B cell (primary cell): ENCODE results near the gene ESR1. TPM values are rescaled to one million over a fixed set of nuclear protein-coding genes. Genes with fewer than 3 reads are reported as not detected.

Experiments used
- ATAC-seq: fragments of 200-7000 bp; cut with Tn5 transposase; one replicate; pipeline ENCODE4 v1.10.0; 2021; ENCODE audit warnings: low read depth, mild to moderate bottlenecking, moderate number of reproducible peaks, moderate library complexity
- CTCF ChIA-PET: fragments of 350-600 bp; sonication (Branson Sonifier 250); formaldehyde crosslinking; loops from one replicate; lab custom pipeline; 2021; ENCODE audit warnings: antibody characterized with exemption, inconsistent platforms; lab: Charles Lee
- POLR2A ChIA-PET: fragments of 350-600 bp; sonication (Branson Sonifier 250); formaldehyde crosslinking; loops from one replicate; lab custom pipeline; 2021; ENCODE audit warnings: antibody characterized with exemption; lab: Charles Lee
- DNase-seq: peaks from one replicate; pipeline ENCODE4 v3.0.0; 2013
- H2AFZ ChIP-seq: 2 replicates; pipeline ENCODE4 v1.6.1; 2012; ENCODE audit warnings: mild to moderate bottlenecking, low read depth, low read length; ENCODE audit not compliant: insufficient read depth, poor library complexity, severe bottlenecking
- H3K27ac ChIP-seq, 2 donors: 1 replicate in 1 of 2; 2 replicates in 1 of 2; pipeline ENCODE4 v1.5.1; 2012 to 2013; ENCODE audit warnings: low read length in 2 of 2, mild to moderate bottlenecking in 2 of 2, moderate library complexity in 1 of 2
- H3K27me3 ChIP-seq, 4 experiments: fragments of 200-600 bp in 1 of 4; sonication (generic) in 1 of 4; replicated peaks in 1 of 4; 1 replicate in 2 of 4; 2 replicates in 2 of 4; pipeline versions ENCODE4 v1.6.1 to v1.7.0; 2013 to 2016; ENCODE audit warnings: low read length in 3 of 4, mild to moderate bottlenecking in 2 of 4, mixed read lengths in 1 of 4, moderate library complexity in 1 of 4; ENCODE audit not compliant: insufficient read depth in 4 of 4, control insufficient read depth in 3 of 4; ENCODE audit errors: control extremely low read depth in 1 of 4
- H3K36me3 ChIP-seq, 2 experiments: replicated peaks in 1 of 2; 1 replicate in 1 of 2; 2 replicates in 1 of 2; pipeline versions ENCODE4 v1.6.1 to v1.7.1; 2013; ENCODE audit warnings: low read length in 1 of 2; ENCODE audit not compliant: insufficient read depth in 2 of 2, control insufficient read depth in 1 of 2; ENCODE audit errors: control extremely low read depth in 1 of 2, extremely low read depth in 1 of 2
- H3K4me1 ChIP-seq, 2 donors: fragments of 200-600 bp in 1 of 2; sonication (generic) in 1 of 2; 1 replicate in 1 of 2; 2 replicates in 1 of 2; pipeline versions ENCODE4 v1.5.1 to v1.6.1; 2013 to 2017; ENCODE audit warnings: low read length in 2 of 2; ENCODE audit not compliant: control insufficient read depth in 2 of 2, insufficient read depth in 2 of 2
- H3K4me2 ChIP-seq: replicated peaks from 2 replicates; pipeline ENCODE3; 2012; ENCODE audit warnings: mild to moderate bottlenecking, low read depth, low read length; ENCODE audit not compliant: poor library complexity, severe bottlenecking
- H3K4me3 ChIP-seq, 5 experiments: fragments of 200-600 bp in 1 of 5; sonication (generic) in 1 of 5; 1 replicate in 3 of 5; 2 replicates in 2 of 5; pipeline versions ENCODE4 v1.5.1 to v1.7.0; 2011 to 2016; ENCODE audit warnings: low read length in 4 of 5, mild to moderate bottlenecking in 4 of 5, low read depth in 2 of 5, control low read depth in 1 of 5, moderate library complexity in 1 of 5; ENCODE audit not compliant: insufficient read depth in 1 of 5; ENCODE audit errors: control extremely low read depth in 1 of 5, extremely low read depth in 1 of 5
- H3K79me2 ChIP-seq: fragments of 200-600 bp; sonication (generic); one replicate; pipeline ENCODE4 v1.6.0; 2016; ENCODE audit warnings: low read length; ENCODE audit not compliant: control insufficient read depth, insufficient read depth
- H3K9ac ChIP-seq: fragments of 200-600 bp; sonication (generic); 2 replicates; pipeline ENCODE4 v1.6.1; 2017; ENCODE audit warnings: mild to moderate bottlenecking, low read length, moderate library complexity
- H3K9me3 ChIP-seq, 3 donors: one replicate each; pipeline versions ENCODE4 v1.6.1 to v1.7.1; 2013; ENCODE audit warnings: low read length in 2 of 3; ENCODE audit not compliant: control insufficient read depth in 2 of 3, insufficient read depth in 1 of 3; ENCODE audit errors: control extremely low read depth in 1 of 3
- H4K20me1 ChIP-seq: 2 replicates; pipeline ENCODE4 v1.6.0; 2012; ENCODE audit warnings: mild to moderate bottlenecking, low read length; ENCODE audit not compliant: insufficient read depth, control insufficient read depth, poor library complexity, severe bottlenecking
- H3K27ac Mint-ChIP-seq: one replicate; pipeline ENCODE4 v1.8.0; 2021; ENCODE audit warnings: mixed read lengths
- H3K27me3 Mint-ChIP-seq: one replicate; pipeline ENCODE4 v1.8.0; 2021; ENCODE audit warnings: mixed read lengths
- H3K4me1 Mint-ChIP-seq: one replicate; pipeline ENCODE4 v1.8.0; 2021; ENCODE audit warnings: mixed read lengths
- H3K4me3 Mint-ChIP-seq: one replicate; pipeline ENCODE4 v1.8.0; 2021; ENCODE audit warnings: mixed read lengths
- H3K9me3 Mint-ChIP-seq: one replicate; pipeline ENCODE4 v1.8.0; 2022; ENCODE audit warnings: mixed read lengths; ENCODE audit not compliant: insufficient read depth
- EZH2 ChIP-seq: IDR thresholded peaks from 2 replicates; pipeline ENCODE4 v1.6.1; 2012; ENCODE audit warnings: borderline replicate concordance, low read depth, mild to moderate bottlenecking, moderate library complexity, low read length; ENCODE audit not compliant: insufficient read depth, poor library complexity, severe bottlenecking
- whole genome bisulfite sequencing: methylation state at CpG from one replicate; pipeline ENCODE4 v1.1.5; 2013; ENCODE audit warnings: missing lambda C conversion rate; ENCODE audit not compliant: insufficient coverage; 5-methylcytosine and 5-hydroxymethylcytosine counted together
- intact Hi-C: fragments of 100-400 bp; cut with micrococcal nuclease; formaldehyde crosslinking; loops from one replicate; pipeline ENCODE4 v1.10.0; 2022
- polyA plus RNA-seq: library from polyadenylated mRNA; depleted of rRNA; stranded (reverse); fragments of >200 nt; gene quantifications from 2 replicates; pipeline ENCODE4 v1.2.3, GENCODE V29; 2012
- total RNA-seq, 2 donors: library from RNA; stranded (reverse); fragments of 120-200 nt in 1 of 2; gene quantifications; 1 replicate in 1 of 2; 2 replicates in 1 of 2; pipeline versions ENCODE4 v1.2.3 to v1.2.4, GENCODE V29; 2013 to 2022
- TF ChIP-seq, protein P1 (sequence below): fragments of 200-600 bp; IDR thresholded peaks from one replicate; pipeline ENCODE4 v1.8.0; 2022; ENCODE audit warnings: antibody characterized with exemption, mild to moderate bottlenecking

Gene ESR1
- total and polyA plus RNA-seq, 2 donors (not counting 1 experiment from before 2014, with no cell fraction given), result 0.46 to 5.9 TPM

DNA sequence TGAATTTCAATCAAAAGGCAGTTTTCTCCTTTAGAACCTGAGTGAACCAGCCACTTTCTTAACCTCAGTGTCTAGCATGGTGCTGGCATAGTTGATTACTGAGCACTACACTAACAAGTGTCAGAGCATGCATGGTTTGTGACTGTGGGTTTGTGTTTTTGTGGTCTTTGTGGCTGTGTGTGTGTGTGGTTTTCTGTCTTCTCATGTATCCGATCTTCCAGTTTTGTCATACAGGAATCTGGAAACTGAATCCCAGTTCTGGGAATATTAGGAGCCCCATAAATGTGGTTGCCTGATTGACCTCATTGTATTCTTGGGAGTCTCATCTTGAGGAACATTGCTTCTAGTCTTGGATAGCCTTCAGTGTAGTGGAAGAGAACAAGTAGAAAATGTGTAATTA, 73.7 kb downstream of the ESR1 start:
- no peaks in the 10 kb centered on the region for H3K79me2 ChIP-seq
- DNase-seq (no peak), ATAC-seq (no peak)
- no peak overlapping the region for H3K4me3 ChIP-seq
- no peak overlapping the region for H3K27ac ChIP-seq
- H3K27ac Mint-ChIP-seq, result no peak overlapping the region
- no peak overlapping the region for H2AFZ ChIP-seq
- H3K27me3 ChIP-seq, result no peaks in the 10 kb centered on the region
- H3K9me3 ChIP-seq, result no peaks in the 10 kb centered on the region
- no peak overlapping the region for H3K4me3 Mint-ChIP-seq
- H4K20me1 ChIP-seq, result no peaks in the 10 kb centered on the region
- no peak for TF ChIP-seq EZH2
- TF ChIP-seq, protein P1, sequence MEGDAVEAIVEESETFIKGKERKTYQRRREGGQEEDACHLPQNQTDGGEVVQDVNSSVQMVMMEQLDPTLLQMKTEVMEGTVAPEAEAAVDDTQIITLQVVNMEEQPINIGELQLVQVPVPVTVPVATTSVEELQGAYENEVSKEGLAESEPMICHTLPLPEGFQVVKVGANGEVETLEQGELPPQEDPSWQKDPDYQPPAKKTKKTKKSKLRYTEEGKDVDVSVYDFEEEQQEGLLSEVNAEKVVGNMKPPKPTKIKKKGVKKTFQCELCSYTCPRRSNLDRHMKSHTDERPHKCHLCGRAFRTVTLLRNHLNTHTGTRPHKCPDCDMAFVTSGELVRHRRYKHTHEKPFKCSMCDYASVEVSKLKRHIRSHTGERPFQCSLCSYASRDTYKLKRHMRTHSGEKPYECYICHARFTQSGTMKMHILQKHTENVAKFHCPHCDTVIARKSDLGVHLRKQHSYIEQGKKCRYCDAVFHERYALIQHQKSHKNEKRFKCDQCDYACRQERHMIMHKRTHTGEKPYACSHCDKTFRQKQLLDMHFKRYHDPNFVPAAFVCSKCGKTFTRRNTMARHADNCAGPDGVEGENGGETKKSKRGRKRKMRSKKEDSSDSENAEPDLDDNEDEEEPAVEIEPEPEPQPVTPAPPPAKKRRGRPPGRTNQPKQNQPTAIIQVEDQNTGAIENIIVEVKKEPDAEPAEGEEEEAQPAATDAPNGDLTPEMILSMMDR, result no peak
- H3K4me1 ChIP-seq, result no peaks in the 10 kb centered on the region
- CTCF ChIA-PET, result no interaction called here
- H3K27me3 Mint-ChIP-seq, result no peaks in the 10 kb centered on the region
- no peak overlapping the region for H3K9ac ChIP-seq
- H3K4me1 Mint-ChIP-seq, result no peaks in the 10 kb centered on the region
- no peaks in the 10 kb centered on the region for H3K36me3 ChIP-seq
- no peak overlapping the region for H3K4me2 ChIP-seq
- intact Hi-C loops, result no loop called here
- 83% methylated on average over 1 of the region's 1 CpG for WGBS
- POLR2A ChIA-PET, result no interaction called here
- H3K9me3 Mint-ChIP-seq, result no peaks in the 10 kb centered on the region

DNA sequence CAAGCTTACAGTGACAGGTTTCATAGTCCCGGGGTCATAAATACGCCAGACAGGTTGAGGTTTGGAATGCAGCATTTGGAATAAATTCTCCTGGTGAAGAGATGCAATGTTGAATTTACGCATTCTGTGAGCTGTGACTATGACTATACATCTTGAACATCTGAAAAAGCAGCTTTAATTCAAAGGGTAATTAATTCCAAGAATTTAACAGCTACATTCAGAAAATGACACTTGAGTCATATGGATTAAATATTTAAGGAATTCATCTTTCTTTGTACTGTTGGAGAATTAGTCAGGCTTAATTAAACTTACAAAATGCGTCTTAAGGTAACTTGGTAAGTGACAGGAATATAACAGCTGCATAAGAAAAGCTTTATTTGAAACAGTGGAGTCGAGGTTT, 74.7 kb downstream of the ESR1 start:
- Histone ChIP-seq H3K4me1 (no peaks in the 10 kb centered on the region), H3K9ac (no peak overlapping the region), H2AFZ (no peak overlapping the region), H3K27ac (no peak overlapping the region), H3K36me3 (no peaks in the 10 kb centered on the region), H3K9me3 (no peaks in the 10 kb centered on the region), H4K20me1 (no peaks in the 10 kb centered on the region), H3K79me2 (no peaks in the 10 kb centered on the region), H3K27me3 (no peaks in the 10 kb centered on the region), H3K4me2 (no peak overlapping the region), H3K4me3 (no peak overlapping the region)
- WGBS, result 100% methylated on average over 2 of the region's 5 CpGs
- Mint-ChIP-seq H3K4me3 (no peak overlapping the region), H3K9me3 (no peaks in the 10 kb centered on the region), H3K27me3 (no peaks in the 10 kb centered on the region), H3K27ac (no peak overlapping the region), H3K4me1 (no peaks in the 10 kb centered on the region)
- no peak for ATAC-seq
- TF ChIP-seq, protein P1, result no peak
- no peak for TF ChIP-seq EZH2
- POLR2A ChIA-PET, result no interaction called here
- intact Hi-C loops, result no loop called here
- DNase-seq, result no peak
- CTCF ChIA-PET, result interaction anchor here (0.6 kb wide), 1 partner anchor 120 kb away, joined by 3 read pairs; no protein-coding TSS in a partner anchor
